HL-60 (cell line): Measurements from ENCODE around the gene LRP8.

Experiments used
- DNase-seq, 2 experiments: peaks; one replicate each; pipeline ENCODE4 v3.0.0-alpha.2; 2010 to 2020; ENCODE audit warnings: low read depth in 1 of 2, low spot score in 1 of 2
- H3K27ac ChIP-seq: fragments of 250-450 bp; sonication (Bioruptor Pico); replicated peaks from 2 replicates; pipeline ENCODE4 v1.5.1; 2020; ENCODE audit warnings: mild to moderate bottlenecking, moderate library complexity
- H3K27me3 ChIP-seq: fragments of 250-450 bp; sonication (Bioruptor Pico); 2 replicates; pipeline ENCODE4 v1.5.1; 2021; ENCODE audit warnings: mild to moderate bottlenecking, moderate library complexity; ENCODE audit not compliant: insufficient read depth, poor library complexity, severe bottlenecking
- H3K4me3 ChIP-seq: replicated peaks from 2 replicates; pipeline ENCODE4 v1.5.1; 2011; ENCODE audit warnings: mild to moderate bottlenecking, control low read depth, low read length; ENCODE audit not compliant: insufficient read depth
- CTCF ChIP-seq: IDR thresholded peaks from one replicate; pipeline ENCODE4 v1.5.1; 2011; ENCODE audit warnings: low read length, control low read depth, inconsistent platforms; ENCODE audit not compliant: insufficient read depth
- GABPA ChIP-seq: IDR thresholded peaks from 2 replicates; pipeline ENCODE4 v1.6.1; 2012; ENCODE audit warnings: low read depth
- POLR2AphosphoS5 ChIP-seq: IDR thresholded peaks from 2 replicates; pipeline ENCODE4 v1.6.1; 2012; ENCODE audit warnings: low read depth
- SPI1 ChIP-seq: IDR thresholded peaks from 2 replicates; pipeline ENCODE4 v1.6.1; 2012; ENCODE audit warnings: low read depth, mild to moderate bottlenecking, borderline replicate concordance
- TF ChIP-seq, protein P1 (sequence below): IDR thresholded peaks from 2 replicates; pipeline ENCODE4 v1.6.1; 2012; ENCODE audit warnings: low read depth; ENCODE audit not compliant: insufficient replicate concordance

Gene LRP8

DNA sequence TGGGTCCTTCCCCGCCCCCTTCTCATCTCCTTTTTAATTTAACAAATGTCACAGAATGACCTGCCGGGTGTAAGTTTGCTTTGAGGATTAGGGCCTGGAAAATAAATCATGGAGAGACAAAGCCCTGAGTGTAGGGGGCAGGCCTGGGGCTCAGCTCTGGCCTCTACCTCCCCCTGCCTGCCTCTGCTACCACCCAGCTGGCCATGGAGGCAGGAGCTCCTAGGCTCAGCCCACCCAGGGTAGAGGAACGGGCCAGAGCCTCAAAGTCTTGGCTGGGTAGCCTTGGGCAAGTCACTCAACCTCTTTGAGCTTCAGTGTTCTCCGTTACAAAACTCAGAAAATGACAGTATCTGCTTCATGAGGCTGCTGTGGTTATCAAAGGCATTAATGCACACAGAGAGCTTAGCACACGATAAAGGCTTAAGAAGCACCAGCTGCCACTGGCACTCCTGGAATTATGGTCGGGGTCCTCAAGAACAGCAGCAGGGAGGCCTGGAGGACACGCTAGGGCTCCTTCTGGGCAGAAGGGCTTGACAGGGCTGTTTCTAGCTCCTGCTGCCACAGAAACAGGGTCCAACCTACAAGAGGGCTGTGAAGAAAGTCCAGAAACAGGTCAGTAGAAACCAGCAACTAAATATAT is 39.0 kb downstream of the LRP8 start:
- H3K4me3 ChIP-seq: no peak overlapping the region
- DNase-seq: no peak
- no peak overlapping the region for H3K27ac ChIP-seq
- no peaks in the 10 kb centered on the region for H3K27me3 ChIP-seq
- no peak for TF ChIP-seq CTCF

DNA sequence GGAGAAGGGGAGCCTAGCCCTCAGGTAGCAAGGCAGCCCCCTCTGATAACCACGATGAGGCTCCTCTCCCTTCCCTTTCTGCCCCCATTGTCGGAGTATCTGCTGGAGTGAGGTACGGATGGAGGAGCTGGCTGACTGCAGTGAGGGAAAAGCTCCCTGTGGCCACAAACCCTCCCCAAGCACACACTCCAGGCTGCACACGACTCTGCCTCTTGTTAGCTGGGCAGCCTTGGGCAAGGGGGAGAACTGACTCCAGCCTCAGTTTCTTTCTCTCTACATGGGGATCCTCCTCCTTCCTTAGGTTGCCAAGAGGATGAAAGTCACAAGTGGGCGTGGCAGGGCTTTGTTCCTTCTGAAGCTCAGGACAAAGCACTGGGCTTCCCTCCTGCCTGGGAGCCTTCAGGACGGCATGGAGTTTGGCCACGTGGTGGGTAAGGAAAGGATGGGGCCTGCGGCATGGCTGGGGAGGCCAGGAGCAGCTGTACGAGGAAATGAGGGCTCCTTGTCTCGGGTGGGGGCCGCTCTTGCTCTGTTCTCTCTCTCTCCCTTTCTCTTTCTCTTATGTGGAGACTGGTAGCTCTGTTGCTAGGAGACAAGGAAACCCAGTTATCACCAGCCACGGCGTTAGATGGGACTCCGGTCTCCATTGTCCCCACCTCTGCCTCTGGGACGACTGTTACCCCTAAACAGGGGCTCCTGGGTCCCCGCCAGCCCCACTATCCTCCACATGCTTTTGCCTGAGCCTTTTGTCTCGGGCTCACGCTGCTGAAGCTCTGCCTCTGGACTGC is 39.7 kb downstream of the LRP8 start:
- Histone ChIP-seq H3K27ac (no peak overlapping the region), H3K27me3 (no peaks in the 10 kb centered on the region), H3K4me3 (no peak overlapping the region)
- TF ChIP-seq GABPA (no peak), POLR2AphosphoS5 (no peak), CTCF (no peak), SPI1 (no peak)
- TF ChIP-seq, protein P1, sequence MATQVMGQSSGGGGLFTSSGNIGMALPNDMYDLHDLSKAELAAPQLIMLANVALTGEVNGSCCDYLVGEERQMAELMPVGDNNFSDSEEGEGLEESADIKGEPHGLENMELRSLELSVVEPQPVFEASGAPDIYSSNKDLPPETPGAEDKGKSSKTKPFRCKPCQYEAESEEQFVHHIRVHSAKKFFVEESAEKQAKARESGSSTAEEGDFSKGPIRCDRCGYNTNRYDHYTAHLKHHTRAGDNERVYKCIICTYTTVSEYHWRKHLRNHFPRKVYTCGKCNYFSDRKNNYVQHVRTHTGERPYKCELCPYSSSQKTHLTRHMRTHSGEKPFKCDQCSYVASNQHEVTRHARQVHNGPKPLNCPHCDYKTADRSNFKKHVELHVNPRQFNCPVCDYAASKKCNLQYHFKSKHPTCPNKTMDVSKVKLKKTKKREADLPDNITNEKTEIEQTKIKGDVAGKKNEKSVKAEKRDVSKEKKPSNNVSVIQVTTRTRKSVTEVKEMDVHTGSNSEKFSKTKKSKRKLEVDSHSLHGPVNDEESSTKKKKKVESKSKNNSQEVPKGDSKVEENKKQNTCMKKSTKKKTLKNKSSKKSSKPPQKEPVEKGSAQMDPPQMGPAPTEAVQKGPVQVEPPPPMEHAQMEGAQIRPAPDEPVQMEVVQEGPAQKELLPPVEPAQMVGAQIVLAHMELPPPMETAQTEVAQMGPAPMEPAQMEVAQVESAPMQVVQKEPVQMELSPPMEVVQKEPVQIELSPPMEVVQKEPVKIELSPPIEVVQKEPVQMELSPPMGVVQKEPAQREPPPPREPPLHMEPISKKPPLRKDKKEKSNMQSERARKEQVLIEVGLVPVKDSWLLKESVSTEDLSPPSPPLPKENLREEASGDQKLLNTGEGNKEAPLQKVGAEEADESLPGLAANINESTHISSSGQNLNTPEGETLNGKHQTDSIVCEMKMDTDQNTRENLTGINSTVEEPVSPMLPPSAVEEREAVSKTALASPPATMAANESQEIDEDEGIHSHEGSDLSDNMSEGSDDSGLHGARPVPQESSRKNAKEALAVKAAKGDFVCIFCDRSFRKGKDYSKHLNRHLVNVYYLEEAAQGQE: no peak
- no peak for DNase-seq

DNA sequence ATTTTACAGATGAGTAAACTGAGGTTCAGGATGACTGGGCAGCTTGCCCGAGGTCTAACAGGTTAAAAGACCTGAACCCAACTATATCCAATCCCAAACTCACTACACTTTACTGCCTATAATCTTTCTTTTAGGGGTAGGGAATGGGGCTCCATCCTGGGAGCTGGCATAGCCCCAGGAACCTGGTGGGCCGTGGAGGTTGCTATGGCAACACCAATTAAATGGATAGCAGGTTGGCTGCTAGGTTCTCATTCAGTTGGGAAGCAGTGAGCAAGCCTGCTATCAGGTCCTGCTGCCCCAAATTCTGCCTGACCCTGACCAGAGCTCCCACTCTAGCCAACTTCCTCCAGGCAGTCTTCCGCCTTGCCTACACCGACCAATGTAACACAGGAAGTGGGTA is 40.9 kb downstream of the LRP8 start:
- DNase-seq: no peak
- Histone ChIP-seq H3K27ac (no peak overlapping the region), H3K4me3 (no peak overlapping the region), H3K27me3 (no peaks in the 10 kb centered on the region)
- TF ChIP-seq CTCF (no peak), SPI1 (no peak), POLR2AphosphoS5 (no peak), GABPA (no peak)
- TF ChIP-seq, protein P1: no peak
